Vagina (tissue), 2 donors: ENCODE measurements around the gene ZBTB7C.

Experiments
- POLR2A ChIP-seq, 2 donors: fragments of 450-650 bp; IDR thresholded peaks; one replicate each; pipeline ENCODE4 v1.6.1; 2017; ENCODE audit warnings: antibody characterized with exemption in 2 of 2, mild to moderate bottlenecking in 2 of 2, moderate library complexity in 2 of 2
- POLR2AphosphoS5 ChIP-seq, 2 donors: sonication (generic); formaldehyde crosslinking; IDR thresholded peaks; one replicate each; pipeline ENCODE4 v1.9.0; 2017; ENCODE audit warnings: antibody characterized with exemption in 2 of 2, mild to moderate bottlenecking in 2 of 2, low read depth in 1 of 2; ENCODE audit not compliant: insufficient read depth in 1 of 2
- TF ChIP-seq, protein P1 (sequence below), 3 experiments: fragments of 450-650 bp in 2 of 3; fragments of 200-600 bp in 1 of 3; sonication (generic) in 1 of 3; IDR thresholded peaks; one replicate each; pipeline ENCODE4 v1.5.1; 2017 to 2019; ENCODE audit warnings: antibody characterized with exemption in 3 of 3, mild to moderate bottlenecking in 2 of 3, moderate library complexity in 2 of 3

DNA sequence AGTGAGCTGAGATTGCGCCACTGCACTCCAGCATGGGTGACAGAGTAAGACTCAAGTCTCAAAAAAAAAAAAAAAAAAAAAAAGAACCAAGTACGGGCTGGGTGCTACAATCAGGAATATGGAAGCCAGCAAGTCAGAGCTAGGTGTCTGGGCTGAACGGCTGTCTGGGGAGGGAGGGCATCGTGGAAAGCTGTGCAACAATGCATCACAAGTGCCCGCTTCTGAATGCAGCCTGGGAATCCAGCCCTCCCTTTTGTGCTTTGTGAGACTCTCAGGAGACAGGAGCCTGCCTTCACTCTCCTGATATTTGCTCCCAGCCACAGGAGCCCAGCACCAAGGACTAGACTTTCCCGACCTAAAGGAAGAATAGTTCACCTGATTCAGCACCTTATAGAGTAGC lies 353.8 kb downstream of the ZBTB7C start:
- TF ChIP-seq POLR2A (IDR thresholded peaks at IDR 0.05) (no peak), POLR2AphosphoS5 (IDR thresholded peaks at IDR 0.05; ENCODE audit: insufficient read depth in 1 of 2, low read depth in 1 of 2) (no peak)
- TF ChIP-seq, protein P1, sequence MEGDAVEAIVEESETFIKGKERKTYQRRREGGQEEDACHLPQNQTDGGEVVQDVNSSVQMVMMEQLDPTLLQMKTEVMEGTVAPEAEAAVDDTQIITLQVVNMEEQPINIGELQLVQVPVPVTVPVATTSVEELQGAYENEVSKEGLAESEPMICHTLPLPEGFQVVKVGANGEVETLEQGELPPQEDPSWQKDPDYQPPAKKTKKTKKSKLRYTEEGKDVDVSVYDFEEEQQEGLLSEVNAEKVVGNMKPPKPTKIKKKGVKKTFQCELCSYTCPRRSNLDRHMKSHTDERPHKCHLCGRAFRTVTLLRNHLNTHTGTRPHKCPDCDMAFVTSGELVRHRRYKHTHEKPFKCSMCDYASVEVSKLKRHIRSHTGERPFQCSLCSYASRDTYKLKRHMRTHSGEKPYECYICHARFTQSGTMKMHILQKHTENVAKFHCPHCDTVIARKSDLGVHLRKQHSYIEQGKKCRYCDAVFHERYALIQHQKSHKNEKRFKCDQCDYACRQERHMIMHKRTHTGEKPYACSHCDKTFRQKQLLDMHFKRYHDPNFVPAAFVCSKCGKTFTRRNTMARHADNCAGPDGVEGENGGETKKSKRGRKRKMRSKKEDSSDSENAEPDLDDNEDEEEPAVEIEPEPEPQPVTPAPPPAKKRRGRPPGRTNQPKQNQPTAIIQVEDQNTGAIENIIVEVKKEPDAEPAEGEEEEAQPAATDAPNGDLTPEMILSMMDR (IDR thresholded peaks at IDR 0.05), result no peak
